Uterus (tissue), 2 donors: Measurements from ENCODE around the gene HADHB.

Experiments
- CTCF ChIP-seq, 4 experiments: fragments of 200-600 bp in 2 of 4; fragments of 450-650 bp in 2 of 4; sonication (generic) in 2 of 4; IDR thresholded peaks; one replicate each; pipeline ENCODE4 v1.5.1; 2016 to 2019; ENCODE audit warnings: antibody characterized with exemption in 4 of 4, mild to moderate bottlenecking in 2 of 4, moderate library complexity in 1 of 4
- POLR2A ChIP-seq, 2 donors: fragments of 450-650 bp; IDR thresholded peaks; one replicate each; pipeline ENCODE4 v1.6.1; 2016; ENCODE audit warnings: antibody characterized with exemption in 2 of 2, mild to moderate bottlenecking in 1 of 2, moderate library complexity in 1 of 2

GRCh38 chr2:26330114-26330549, 85.4 kb downstream of the HADHB start:
- peak; percentile 78 to 88 (median 86) for TF ChIP-seq CTCF (IDR thresholded peaks at IDR 0.05)
- no peak for TF ChIP-seq POLR2A (IDR thresholded peaks at IDR 0.05)
